Measurements from ENCODE around the gene ST3GAL3.

The ST3GAL3 gene

DNA sequence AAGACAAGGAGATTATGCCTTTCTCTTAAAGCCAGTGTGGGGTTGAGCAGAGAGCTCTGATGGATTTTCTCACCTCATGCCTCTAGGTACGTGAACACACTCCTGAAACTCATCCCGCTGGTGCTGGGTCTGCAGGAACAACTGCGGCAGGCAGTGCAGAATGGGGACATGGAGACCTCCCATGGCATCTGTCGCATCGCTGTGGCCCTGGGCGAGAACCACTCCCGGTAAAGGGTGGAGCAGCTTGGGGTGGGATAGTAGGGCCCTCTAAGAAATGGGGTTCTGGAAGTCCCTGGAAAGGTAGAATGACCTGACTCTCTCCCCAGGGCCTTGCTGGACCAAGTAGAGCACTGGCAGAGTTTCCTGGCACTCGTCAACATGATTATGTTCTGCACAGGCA, 248.9 kb downstream of the ST3GAL3 start:
- H3K9me3 ChIP-seq (ENCODE audit: control insufficient read depth, insufficient read depth, low read length), result no peaks in the 10 kb centered on the region
- H3K36me3 ChIP-seq (ENCODE audit: insufficient read depth, low read length), result peaks cover 6% of the 10 kb centered on the region; the same call in 1 of the 2 replicates
- peaks cover 8% of the 10 kb centered on the region; the same call in 1 of the 2 replicates for H3K4me1 ChIP-seq (ENCODE audit: insufficient read depth, low read length)
- H3K9ac ChIP-seq (ENCODE audit: low read depth, low read length), result no peak overlapping the region

DNA sequence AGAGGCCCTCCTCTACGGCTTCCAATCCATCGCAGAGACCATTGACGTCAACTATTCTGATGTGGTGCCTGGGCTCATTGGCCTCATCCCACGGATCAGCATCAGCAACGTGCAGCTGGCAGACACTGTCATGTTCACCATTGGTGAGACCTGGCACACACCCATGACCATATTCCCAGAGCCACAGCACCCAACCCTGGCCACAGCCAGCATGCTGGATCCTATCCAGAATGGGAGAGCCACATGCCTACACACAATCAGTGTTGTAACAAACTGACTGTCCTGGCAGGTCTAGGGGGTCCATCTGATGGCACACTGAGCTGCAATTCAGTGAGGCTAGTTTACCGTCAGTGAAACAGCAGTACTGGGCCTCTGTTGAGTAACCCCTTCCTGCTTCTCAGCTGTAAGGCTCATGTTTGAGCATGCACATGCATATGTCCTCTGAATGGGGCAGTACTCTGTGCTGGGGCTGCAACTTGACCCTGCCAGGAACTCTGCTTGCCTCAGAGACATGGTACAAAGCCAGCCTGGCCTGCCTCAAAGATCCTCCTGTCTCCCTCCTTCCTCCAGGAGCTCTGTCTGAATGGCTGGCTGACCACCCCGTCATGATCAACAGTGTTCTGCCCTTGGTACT, 250.2 kb downstream of the ST3GAL3 start:
- Histone ChIP-seq H3K4me1 (ENCODE audit: insufficient read depth, low read length) (peaks cover 8% of the 10 kb centered on the region; the same call in 1 of the 2 replicates), H3K36me3 (ENCODE audit: insufficient read depth, low read length) (peaks cover 6% of the 10 kb centered on the region; the same call in 1 of the 2 replicates), H3K9ac (ENCODE audit: low read depth, low read length) (no peak overlapping the region), H3K9me3 (ENCODE audit: control insufficient read depth, insufficient read depth, low read length) (no peaks in the 10 kb centered on the region)

DNA sequence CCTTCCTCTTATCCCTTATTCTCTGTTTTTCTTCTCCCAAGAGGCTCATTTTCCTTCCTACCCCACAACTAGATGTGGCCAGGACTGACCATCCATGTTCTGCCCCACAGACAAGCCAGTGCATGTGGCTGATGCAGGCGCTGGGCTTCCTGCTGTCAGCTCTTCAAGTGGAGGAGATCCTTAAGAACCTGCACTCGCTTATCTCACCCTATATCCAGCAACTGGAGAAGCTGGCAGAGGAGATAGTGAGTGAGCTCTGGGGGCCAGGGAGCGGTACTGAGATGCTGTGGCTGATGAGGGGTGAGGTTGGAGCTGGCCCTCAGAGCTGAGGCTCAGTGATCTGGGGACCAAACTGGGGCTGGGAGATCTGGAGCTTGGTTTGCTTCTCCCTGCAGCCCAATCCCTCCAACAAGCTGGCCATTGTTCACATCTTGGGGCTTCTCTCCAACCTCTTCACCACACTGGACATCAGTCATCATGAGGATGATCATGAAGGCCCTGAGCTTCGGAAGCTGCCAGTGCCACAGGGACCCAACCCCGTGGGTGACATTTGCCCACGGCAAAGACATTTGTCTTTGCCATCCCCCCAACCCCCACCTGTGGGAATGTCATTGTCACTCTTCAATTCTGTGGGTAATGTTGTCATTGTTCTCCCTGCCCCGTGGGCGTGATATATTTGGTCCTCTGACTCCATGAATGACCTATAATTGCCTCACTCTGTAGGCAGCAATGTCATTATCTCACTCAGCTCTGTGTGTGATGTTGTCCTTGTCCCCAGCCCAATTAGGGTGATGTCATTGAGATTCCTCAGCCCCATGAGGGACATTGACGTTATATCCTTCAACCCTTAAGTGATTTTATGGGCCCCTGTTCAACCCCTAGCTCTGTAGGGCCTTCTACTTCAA, 251.3 kb downstream of the ST3GAL3 start:
- H3K9ac ChIP-seq (ENCODE audit: low read depth, low read length), result no peak overlapping the region
- no peaks in the 10 kb centered on the region for H3K9me3 ChIP-seq (ENCODE audit: control insufficient read depth, insufficient read depth, low read length)
- H3K36me3 ChIP-seq (ENCODE audit: insufficient read depth, low read length), result peaks cover 6% of the 10 kb centered on the region; the same call in 1 of the 2 replicates
- H3K4me1 ChIP-seq (ENCODE audit: insufficient read depth, low read length), result no peaks in the 10 kb centered on the region

DNA sequence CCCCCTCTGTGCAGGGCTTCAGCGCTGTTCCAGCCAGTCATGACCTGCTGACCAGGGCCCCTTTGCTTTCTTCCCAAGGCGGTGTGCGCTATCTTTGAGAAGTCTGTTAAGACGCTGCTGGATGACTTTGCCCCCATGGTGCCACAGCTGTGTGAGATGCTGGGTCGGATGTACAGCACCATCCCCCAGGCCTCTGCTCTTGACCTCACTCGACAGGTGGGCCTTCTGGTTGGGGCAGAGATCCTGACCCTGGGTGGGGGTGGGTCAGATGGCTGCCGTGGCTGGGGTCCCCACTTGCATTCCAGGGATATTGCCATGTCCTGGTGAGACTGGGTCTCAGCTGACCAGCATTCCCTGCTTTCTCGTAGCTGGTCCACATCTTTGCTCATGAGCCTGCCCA, 253.5 kb downstream of the ST3GAL3 start:
- H3K9ac ChIP-seq (ENCODE audit: low read depth, low read length), result no peak overlapping the region
- no peaks in the 10 kb centered on the region for H3K4me1 ChIP-seq (ENCODE audit: insufficient read depth, low read length)
- no peaks in the 10 kb centered on the region for H3K9me3 ChIP-seq (ENCODE audit: control insufficient read depth, insufficient read depth, low read length)
- peaks cover 6% of the 10 kb centered on the region; the same call in 1 of the 2 replicates for H3K36me3 ChIP-seq (ENCODE audit: insufficient read depth, low read length)

DNA sequence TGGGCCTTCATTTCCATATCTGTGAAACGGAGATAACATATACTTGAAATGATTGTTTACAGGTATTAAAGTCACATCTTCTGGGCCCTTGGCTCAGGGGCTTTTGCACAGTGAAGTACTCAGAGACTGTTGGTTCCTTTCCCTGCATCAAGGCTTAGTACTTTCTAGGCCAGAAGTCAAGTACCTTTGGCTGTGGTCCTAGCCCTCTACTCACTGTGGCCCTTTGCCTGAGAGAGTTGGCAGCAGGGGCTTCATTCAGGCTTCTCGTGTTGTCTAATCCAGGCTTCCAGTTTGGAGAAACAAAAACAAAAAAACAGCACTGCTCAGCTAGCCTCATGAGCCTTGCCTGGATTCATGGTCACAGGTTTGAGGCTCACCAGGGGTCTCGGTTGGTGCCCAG, 254.4 kb downstream of the ST3GAL3 start:
- peaks cover 6% of the 10 kb centered on the region; the same call in 1 of the 2 replicates for H3K36me3 ChIP-seq (ENCODE audit: insufficient read depth, low read length)

DNA sequence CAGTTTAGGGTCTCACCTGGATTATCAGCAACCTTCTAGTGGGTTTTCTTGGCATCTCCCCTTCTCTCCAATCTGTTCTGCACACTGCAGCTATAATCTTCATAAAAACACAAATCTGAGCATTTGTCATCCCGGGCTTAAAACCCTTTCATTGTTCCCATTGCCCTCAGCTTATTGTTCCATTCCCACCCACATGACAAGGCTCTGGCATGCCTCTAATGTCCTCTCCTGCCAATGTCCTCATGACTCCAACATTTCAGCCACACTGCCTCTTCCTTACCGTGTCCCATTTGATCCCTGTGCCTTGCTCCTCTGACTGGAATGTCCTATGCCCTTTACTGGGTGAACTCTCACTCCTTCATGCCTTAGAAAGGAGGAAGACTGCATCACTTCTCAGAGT, 255.0 kb downstream of the ST3GAL3 start:
- Histone ChIP-seq H3K36me3 (ENCODE audit: insufficient read depth, low read length) (peaks cover 6% of the 10 kb centered on the region; the same call in 1 of the 2 replicates), H3K9me3 (ENCODE audit: control insufficient read depth, insufficient read depth, low read length) (no peaks in the 10 kb centered on the region), H3K9ac (ENCODE audit: low read depth, low read length) (no peak overlapping the region), H3K4me1 (ENCODE audit: insufficient read depth, low read length) (no peaks in the 10 kb centered on the region)

More for the DNA sequence above, 254.4 kb downstream of the ST3GAL3 start:
- H3K4me1 ChIP-seq (ENCODE audit: insufficient read depth, low read length), result no peaks in the 10 kb centered on the region
- H3K9ac ChIP-seq (ENCODE audit: low read depth, low read length), result no peak overlapping the region
- no peaks in the 10 kb centered on the region for H3K9me3 ChIP-seq (ENCODE audit: control insufficient read depth, insufficient read depth, low read length)

DNA sequence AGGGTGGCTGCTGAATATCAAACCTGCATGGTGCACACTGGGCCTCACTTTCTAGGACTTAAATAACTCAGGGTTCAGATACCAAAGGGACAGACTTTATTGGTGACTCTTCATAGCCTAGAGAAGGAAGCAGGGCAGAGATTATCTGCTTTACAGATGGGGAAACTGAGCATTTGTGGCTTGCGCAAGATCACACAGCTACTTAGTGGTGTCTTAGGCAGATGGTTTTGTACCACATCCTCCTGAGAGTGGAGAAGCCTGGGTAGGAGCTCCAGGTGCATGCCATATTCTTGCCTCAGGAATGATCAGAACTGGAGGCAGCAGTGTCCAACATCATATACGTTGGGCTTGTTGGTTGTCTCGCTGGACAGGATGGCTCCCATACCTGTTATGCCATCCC, 255.7 kb downstream of the ST3GAL3 start:
- 0 out of 2 replicates have a peak, but pooled peaks cover under 1% of the 10 kb centered on the region for H3K36me3 ChIP-seq (ENCODE audit: insufficient read depth, low read length)
- no peak overlapping the region for H3K9ac ChIP-seq (ENCODE audit: low read depth, low read length)
- H3K9me3 ChIP-seq (ENCODE audit: control insufficient read depth, insufficient read depth, low read length), result no peaks in the 10 kb centered on the region
- no peaks in the 10 kb centered on the region for H3K4me1 ChIP-seq (ENCODE audit: insufficient read depth, low read length)

DNA sequence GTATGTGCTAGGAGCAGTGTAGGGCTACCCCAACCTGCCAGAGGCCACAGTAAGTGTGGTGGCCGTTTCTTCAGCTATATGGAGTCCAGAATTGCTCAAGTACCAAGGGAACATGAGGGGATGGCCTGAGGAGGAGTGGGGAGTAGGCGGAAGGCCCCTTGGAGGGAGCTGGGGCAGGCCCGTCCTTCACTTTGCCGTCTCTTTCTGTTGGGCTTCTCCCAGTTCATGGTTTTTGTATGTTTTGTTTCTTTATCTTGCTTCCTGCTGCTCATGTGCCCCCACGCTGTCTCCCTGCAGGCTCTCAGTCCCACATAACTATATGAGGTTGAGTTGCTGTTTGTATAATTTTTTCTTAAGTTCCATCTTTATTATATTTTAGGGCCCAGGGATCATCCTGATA, 256.6 kb downstream of the ST3GAL3 start:
- H3K9me3 ChIP-seq (ENCODE audit: control insufficient read depth, insufficient read depth, low read length), result no peaks in the 10 kb centered on the region
- H3K36me3 ChIP-seq (ENCODE audit: insufficient read depth, low read length), result no peaks in the 10 kb centered on the region
- no peaks in the 10 kb centered on the region for H3K4me1 ChIP-seq (ENCODE audit: insufficient read depth, low read length)
- no peak overlapping the region for H3K9ac ChIP-seq (ENCODE audit: low read depth, low read length)

DNA sequence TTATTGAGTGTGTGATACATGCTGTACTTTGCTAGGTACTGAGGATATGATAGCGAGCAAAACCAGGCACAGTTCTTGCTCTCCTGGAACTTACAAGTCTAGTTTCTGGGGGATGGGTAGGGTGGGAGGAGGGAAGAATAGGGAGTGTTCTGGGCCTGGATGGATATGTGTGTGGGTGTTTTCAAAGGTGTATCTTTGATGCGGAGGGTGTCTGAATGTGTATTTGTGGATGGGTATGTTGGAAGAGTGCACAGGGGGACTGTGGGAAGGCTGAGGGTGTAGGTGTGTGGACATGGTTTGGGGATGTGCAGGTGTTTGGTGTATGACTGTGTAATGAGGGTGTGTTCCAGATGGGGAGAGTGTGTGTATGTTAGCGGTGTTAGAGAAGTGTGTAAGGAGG, 258.0 kb downstream of the ST3GAL3 start:
- H3K4me1 ChIP-seq (ENCODE audit: insufficient read depth, low read length), result no peaks in the 10 kb centered on the region
- no peaks in the 10 kb centered on the region for H3K36me3 ChIP-seq (ENCODE audit: insufficient read depth, low read length)
- H3K9me3 ChIP-seq (ENCODE audit: control insufficient read depth, insufficient read depth, low read length), result no peaks in the 10 kb centered on the region
- no peak overlapping the region for H3K9ac ChIP-seq (ENCODE audit: low read depth, low read length)

DNA sequence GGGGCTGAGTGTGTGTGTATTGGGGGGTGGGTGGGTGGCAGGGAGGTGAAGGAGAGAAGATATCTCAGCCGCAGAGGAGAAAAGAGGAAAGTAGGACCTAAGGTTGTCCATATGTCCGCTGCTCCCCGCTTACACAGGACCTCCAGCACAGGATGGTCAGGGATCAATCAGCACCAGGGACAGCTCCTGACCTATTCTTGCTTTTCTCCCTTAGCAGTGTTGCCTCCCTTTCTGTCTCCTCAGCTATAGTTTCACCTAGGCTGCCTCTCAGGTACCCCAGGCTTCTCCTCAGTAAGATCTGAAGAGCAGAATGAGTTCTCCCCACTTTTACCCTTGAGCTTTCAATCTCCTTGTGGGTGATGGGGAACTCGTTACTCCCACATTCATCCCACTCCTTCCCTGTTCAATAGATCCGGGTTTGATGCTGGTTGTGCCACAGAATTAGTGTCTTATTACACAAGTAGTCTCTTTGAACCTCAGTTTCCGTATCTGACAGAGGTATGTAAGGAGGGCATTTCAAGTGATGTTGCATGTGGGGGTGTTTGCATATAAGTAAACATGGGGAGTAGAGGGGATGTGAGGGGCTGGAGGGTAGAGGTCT, 261.1 kb downstream of the ST3GAL3 start:
- Histone ChIP-seq H3K9me3 (ENCODE audit: control insufficient read depth, insufficient read depth, low read length) (no peaks in the 10 kb centered on the region), H3K4me1 (ENCODE audit: insufficient read depth, low read length) (no peaks in the 10 kb centered on the region), H3K36me3 (ENCODE audit: insufficient read depth, low read length) (no peaks in the 10 kb centered on the region)

DNA sequence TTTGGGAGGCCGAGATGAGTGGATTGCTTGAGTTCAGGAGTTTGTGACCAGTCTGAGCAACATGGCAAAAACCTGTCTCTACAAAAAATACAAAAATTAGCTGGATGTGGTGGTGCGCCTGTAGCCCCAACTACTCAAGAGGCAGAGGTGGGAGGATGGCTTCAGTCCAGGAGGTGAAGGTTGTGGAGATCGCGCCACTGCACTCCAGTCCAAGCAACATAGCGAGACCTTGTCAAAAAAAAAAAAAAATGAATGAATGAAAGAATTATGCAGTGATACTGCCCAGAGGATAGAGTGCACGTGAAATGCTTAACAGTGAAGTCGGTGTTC, 262.0 kb downstream of the ST3GAL3 start:
- no peaks in the 10 kb centered on the region for H3K9me3 ChIP-seq (ENCODE audit: control insufficient read depth, insufficient read depth, low read length)
- peak overlapping the region; percentile 34; the same call in 1 of the 2 replicates for H3K9ac ChIP-seq (ENCODE audit: low read depth, low read length)
- no peaks in the 10 kb centered on the region for H3K36me3 ChIP-seq (ENCODE audit: insufficient read depth, low read length)
- H3K4me1 ChIP-seq (ENCODE audit: insufficient read depth, low read length), result no peaks in the 10 kb centered on the region

More for the DNA sequence above, 261.1 kb downstream of the ST3GAL3 start:
- no peak overlapping the region for H3K9ac ChIP-seq (ENCODE audit: low read depth, low read length)

DNA sequence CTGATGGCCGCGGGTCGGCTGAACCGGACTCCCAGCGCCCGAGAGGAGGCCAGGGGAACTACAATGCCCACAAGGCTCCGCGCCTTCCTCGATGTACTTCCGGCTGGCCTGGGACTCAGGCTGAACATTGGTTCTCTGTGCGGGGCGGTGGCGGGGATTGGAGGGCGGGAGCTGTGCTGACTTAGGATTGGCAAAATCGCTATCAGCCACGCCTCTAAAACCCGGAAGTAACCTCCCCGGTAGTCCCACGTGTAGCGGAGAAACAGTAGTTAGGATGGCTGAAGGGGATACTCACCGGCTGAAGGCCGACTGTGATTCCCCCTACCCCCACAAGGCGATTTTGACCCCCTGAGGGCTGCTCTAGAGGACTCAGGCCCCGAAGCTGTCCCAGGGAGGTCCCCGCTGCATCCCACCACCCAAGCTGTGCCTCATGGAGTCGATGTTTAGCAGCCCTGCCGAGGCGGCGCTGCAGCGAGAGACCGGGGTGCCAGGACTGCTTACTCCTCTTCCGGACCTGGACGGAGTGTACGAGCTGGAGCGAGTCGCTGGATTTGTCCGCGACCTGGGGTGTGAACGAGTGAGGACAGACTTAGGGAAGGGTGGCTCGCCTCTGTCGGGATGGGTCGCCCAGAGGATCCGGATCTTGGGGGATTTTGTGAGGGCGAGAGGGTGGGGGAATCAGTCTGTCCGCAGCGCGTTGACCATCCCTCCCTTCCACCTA, 262.6 kb downstream of the ST3GAL3 start, which contains the start of gene DPH2:
Gene DPH2 (plus strand): TSS at position 265 of the 721 bp plus-strand sequence. CDS start 166 bp downstream, at position 431.
- Histone ChIP-seq H3K4me1 (ENCODE audit: insufficient read depth, low read length) (no peaks in the 10 kb centered on the region), H3K9ac (ENCODE audit: low read depth, low read length) (peak within 1 kb of the TSS; percentile 85), H3K36me3 (ENCODE audit: insufficient read depth, low read length) (no peaks in the 10 kb centered on the region), H3K9me3 (ENCODE audit: control insufficient read depth, insufficient read depth, low read length) (no peaks in the 10 kb centered on the region)

DNA sequence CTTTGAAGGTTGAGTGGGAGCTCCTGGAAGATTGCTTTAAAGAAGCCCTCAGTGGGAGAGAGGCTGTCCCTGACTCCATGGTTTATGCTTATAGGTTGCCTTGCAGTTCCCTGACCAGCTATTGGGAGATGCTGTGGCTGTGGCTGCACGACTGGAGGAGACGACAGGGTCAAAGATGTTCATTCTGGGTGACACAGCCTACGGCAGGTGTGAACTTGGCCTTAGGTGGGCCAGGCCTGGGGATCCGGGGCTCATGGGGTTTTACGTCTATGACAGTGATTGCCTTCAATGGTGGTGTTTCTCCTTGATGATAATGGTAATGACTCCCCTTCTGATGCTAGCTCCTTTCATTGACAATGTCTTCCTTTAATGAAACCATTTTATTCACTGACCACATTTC, 263.2 kb downstream of the ST3GAL3 start:
- Histone ChIP-seq H3K9me3 (ENCODE audit: control insufficient read depth, insufficient read depth, low read length) (no peaks in the 10 kb centered on the region), H3K4me1 (ENCODE audit: insufficient read depth, low read length) (no peaks in the 10 kb centered on the region), H3K9ac (ENCODE audit: low read depth, low read length) (peak overlapping the region; percentile 85), H3K36me3 (ENCODE audit: insufficient read depth, low read length) (no peaks in the 10 kb centered on the region)

DNA sequence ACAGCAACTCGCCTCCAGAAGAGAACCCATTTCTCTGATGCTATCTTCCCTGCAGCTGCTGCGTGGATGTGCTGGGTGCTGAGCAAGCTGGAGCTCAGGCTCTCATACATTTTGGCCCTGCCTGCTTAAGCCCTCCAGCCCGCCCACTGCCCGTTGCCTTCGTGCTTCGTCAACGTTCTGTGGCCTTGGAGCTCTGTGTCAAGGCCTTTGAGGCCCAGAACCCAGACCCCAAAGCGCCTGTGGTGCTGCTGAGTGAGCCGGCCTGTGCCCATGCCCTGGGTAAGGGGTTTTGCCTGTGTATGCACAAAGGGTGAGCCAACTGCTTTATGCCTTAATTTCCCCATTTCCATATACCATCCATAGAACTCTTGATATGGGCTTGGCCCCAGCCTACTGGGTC, 263.6 kb downstream of the ST3GAL3 start:
- H3K9me3 ChIP-seq (ENCODE audit: control insufficient read depth, insufficient read depth, low read length), result no peaks in the 10 kb centered on the region
- no peak overlapping the region for H3K9ac ChIP-seq (ENCODE audit: low read depth, low read length)
- peaks cover 2% of the 10 kb centered on the region; the same call in 1 of the 2 replicates for H3K4me1 ChIP-seq (ENCODE audit: insufficient read depth, low read length)
- no peaks in the 10 kb centered on the region for H3K36me3 ChIP-seq (ENCODE audit: insufficient read depth, low read length)
